Measurements from ENCODE around the gene SCN9A. TPM values are rescaled to one million over a fixed set of nuclear protein-coding genes. Genes with fewer than 3 reads are reported as not detected.
"Not testable (repeated sequence)": the region's sequence is repeated elsewhere in the genome, so short reads cannot be mapped to it uniquely, and the experiment has no call there.

The SCN9A gene
- total and polyA plus RNA-seq, 2 of the 4 experiments (the other 2 are of a cell fraction), result 40.1 to 135 TPM

- TF ChIP-seq BHLHE40 (IDR thresholded peaks at IDR 0.05; ENCODE audit: low read depth, low read length), result peak; percentile 36; the same call in 1 of the 2 replicates
Observed at GRCh38 chr2:166410828-166411472, 35.2 kb upstream of the SCN9A start (continued).

GRCh38 chr2:166407746-166408145 lies 32.0 kb upstream of the SCN9A start:
- H2BK20ac ChIP-seq (ENCODE audit: low read depth, low read length); H4K8ac ChIP-seq (ENCODE audit: low read depth in 2 of 2, low read length in 2 of 2); H3K56ac ChIP-seq (ENCODE audit: extremely low read depth, insufficient read depth, low read length); H3K9ac ChIP-seq (ENCODE audit: low read depth, low read length); H4K20me1 ChIP-seq (ENCODE audit: insufficient read depth, low read length); H3K27ac ChIP-seq (ENCODE audit: insufficient read depth, low read length); BruUV-seq (replicated peaks); H2AFZ ChIP-seq (replicated peaks; ENCODE audit: low read length, poor library complexity); H2AK9ac ChIP-seq (replicated peaks; ENCODE audit: low read depth, low read length, poor library complexity); CTCF ChIA-PET; H3K23ac ChIP-seq (ENCODE audit: low read depth, low read length); dilution Hi-C loops (cut with HindIII; ENCODE audit: low sequenced_read_pairs, unreplicated experiment); H4K91ac ChIP-seq (ENCODE audit: insufficient read depth, low read depth, low read length); H2BK120ac ChIP-seq (ENCODE audit: low read depth, low read length); H2BK5ac ChIP-seq (ENCODE audit: low read depth, low read length, poor library complexity, severe bottlenecking); H3K9me1 ChIP-seq (ENCODE audit: insufficient read depth, low read length); ATAC-seq (ENCODE audit: low read depth); H2AK5ac ChIP-seq (ENCODE audit: low read depth, low read length); H3K36me3 ChIP-seq (ENCODE audit: control insufficient read depth, insufficient read depth, low read length); H3K14ac ChIP-seq (replicated peaks; ENCODE audit: low read depth, low read length); H3K4me3 ChIP-seq (ENCODE audit: insufficient read depth, low read depth, low read length); DNase-seq; H4K5ac ChIP-seq (ENCODE audit: low read depth, low read length); H3K27me3 ChIP-seq (ENCODE audit: control insufficient read depth, insufficient read depth, low read length); H3K4me2 ChIP-seq (ENCODE audit: low read depth, low read length); H3K79me1 ChIP-seq (ENCODE audit: low read depth in 1 of 2, low read length in 2 of 2); H3K18ac ChIP-seq (ENCODE audit: low read depth, low read length); H2BK15ac ChIP-seq (ENCODE audit: low read depth, low read length); H3K9me3 ChIP-seq (ENCODE audit: control insufficient read depth, insufficient read depth, low read length); POLR2A ChIA-PET (ENCODE audit: unreplicated experiment); intact Hi-C loops (cut with micrococcal nuclease); H3K4me1 ChIP-seq (ENCODE audit: control insufficient read depth, insufficient read depth, low read length): not testable (repeated sequence)
- H3K4ac ChIP-seq (ENCODE audit: low read depth, low read length), result peak overlapping the region; percentile 30; the same call in 1 of the 2 replicates
- in situ Hi-C loops (cut with MboI; ENCODE audit: low sequenced_read_pairs), result loop anchor here (25.0 kb wide), 1 partner anchor 445 kb away; the partner anchor contains the start of gene TTC21B
- no CpG with 5 or more reads among the region's 2 CpGs for WGBS, 2 experiments (ENCODE audit: extremely low coverage in 2 of 2, insufficient read length in 1 of 2)
